Osteoblast (primary cell): ENCODE results near the gene PRMT7. TPM values are rescaled to one million over a fixed set of nuclear protein-coding genes. Genes with fewer than 3 reads are reported as not detected.

Experiments used
- DNase-seq: peaks from one replicate; pipeline ENCODE4 v3.0.0; 2011; ENCODE audit warnings: low spot score, mixed read lengths; ENCODE audit not compliant: insufficient read length; ENCODE audit errors: missing footprints
- H2AFZ ChIP-seq: 2 replicates; pipeline ENCODE4 v1.6.0; 2011; ENCODE audit warnings: mild to moderate bottlenecking, low read length
- H3K27ac ChIP-seq: 2 replicates; pipeline ENCODE4 v1.5.1; 2011; ENCODE audit warnings: mild to moderate bottlenecking, low read depth, low read length, moderate library complexity
- H3K27me3 ChIP-seq: 2 replicates; pipeline ENCODE4 v1.6.0; 2012; ENCODE audit warnings: mild to moderate bottlenecking, control low read depth, inconsistent platforms, low read length, moderate library complexity; ENCODE audit not compliant: insufficient read depth
- H3K36me3 ChIP-seq: 2 replicates; pipeline ENCODE4 v1.5.1; 2011; ENCODE audit warnings: mild to moderate bottlenecking, low read length, control low read depth, moderate library complexity; ENCODE audit not compliant: insufficient read depth
- H3K4me1 ChIP-seq: 2 replicates; pipeline ENCODE4 v1.5.1; 2011; ENCODE audit warnings: mild to moderate bottlenecking, low read length, control low read depth, moderate library complexity; ENCODE audit not compliant: insufficient read depth
- H3K4me2 ChIP-seq: 2 replicates; pipeline ENCODE4 v1.6.0; 2011; ENCODE audit warnings: mild to moderate bottlenecking, low read length; ENCODE audit not compliant: insufficient read depth
- H3K4me3 ChIP-seq: fragments of 200-600 bp; sonication (generic); 3 replicates; pipeline ENCODE4 v1.5.1; 2012; ENCODE audit warnings: mild to moderate bottlenecking, low read length, inconsistent platforms; ENCODE audit not compliant: insufficient read depth
- H3K79me2 ChIP-seq: 2 replicates; pipeline ENCODE4 v1.6.0; 2012; ENCODE audit warnings: mild to moderate bottlenecking, low read length, control low read depth, inconsistent platforms; ENCODE audit not compliant: insufficient read depth
- H3K9me3 ChIP-seq: 2 replicates; pipeline ENCODE4 v1.5.1; 2011; ENCODE audit warnings: low read depth, low read length, control low read depth
- H4K20me1 ChIP-seq: 2 replicates; pipeline ENCODE4 v1.6.0; 2012; ENCODE audit warnings: mild to moderate bottlenecking, low read length, control low read depth; ENCODE audit not compliant: insufficient read depth
- total RNA-seq: library from RNA; depleted of rRNA; stranded (reverse); fragments of >200 nt; gene quantifications from 2 replicates; pipeline ENCODE4 v1.2.3, GENCODE V29; 2012
- TF ChIP-seq, protein P1 (sequence below): IDR thresholded peaks from 2 replicates; pipeline ENCODE4 v1.5.1; 2011; ENCODE audit warnings: mild to moderate bottlenecking, low read depth, low read length, moderate library complexity; ENCODE audit errors: extremely low read depth

PRMT7 gene
- total RNA-seq, 1 donor: 36.9 TPM

- H3K79me2 ChIP-seq: no peaks in the 10 kb centered on the region
- H3K4me1 ChIP-seq: no peaks in the 10 kb centered on the region
- no peak overlapping the region for H3K4me3 ChIP-seq
- DNase-seq: no peak
- peaks cover 58% of the 10 kb centered on the region for H3K36me3 ChIP-seq
- H3K4me2 ChIP-seq: no peak overlapping the region
- TF ChIP-seq, protein P1, sequence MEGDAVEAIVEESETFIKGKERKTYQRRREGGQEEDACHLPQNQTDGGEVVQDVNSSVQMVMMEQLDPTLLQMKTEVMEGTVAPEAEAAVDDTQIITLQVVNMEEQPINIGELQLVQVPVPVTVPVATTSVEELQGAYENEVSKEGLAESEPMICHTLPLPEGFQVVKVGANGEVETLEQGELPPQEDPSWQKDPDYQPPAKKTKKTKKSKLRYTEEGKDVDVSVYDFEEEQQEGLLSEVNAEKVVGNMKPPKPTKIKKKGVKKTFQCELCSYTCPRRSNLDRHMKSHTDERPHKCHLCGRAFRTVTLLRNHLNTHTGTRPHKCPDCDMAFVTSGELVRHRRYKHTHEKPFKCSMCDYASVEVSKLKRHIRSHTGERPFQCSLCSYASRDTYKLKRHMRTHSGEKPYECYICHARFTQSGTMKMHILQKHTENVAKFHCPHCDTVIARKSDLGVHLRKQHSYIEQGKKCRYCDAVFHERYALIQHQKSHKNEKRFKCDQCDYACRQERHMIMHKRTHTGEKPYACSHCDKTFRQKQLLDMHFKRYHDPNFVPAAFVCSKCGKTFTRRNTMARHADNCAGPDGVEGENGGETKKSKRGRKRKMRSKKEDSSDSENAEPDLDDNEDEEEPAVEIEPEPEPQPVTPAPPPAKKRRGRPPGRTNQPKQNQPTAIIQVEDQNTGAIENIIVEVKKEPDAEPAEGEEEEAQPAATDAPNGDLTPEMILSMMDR: no peak
- no peaks in the 10 kb centered on the region for H3K27me3 ChIP-seq
- no peak overlapping the region for H3K27ac ChIP-seq
- peaks cover 7% of the 10 kb centered on the region for H4K20me1 ChIP-seq
- H3K9me3 ChIP-seq: no peaks in the 10 kb centered on the region
- H2AFZ ChIP-seq: no peak overlapping the region
Observed at GRCh38 chr16:68353366-68353765, 42.5 kb downstream of the PRMT7 start.

GRCh38 chr16:68354816-68355215 lies 44.0 kb downstream of the PRMT7 start:
- Histone ChIP-seq H3K27me3 (no peaks in the 10 kb centered on the region), H3K4me2 (no peak overlapping the region), H3K36me3 (peaks cover 53% of the 10 kb centered on the region), H3K4me1 (no peaks in the 10 kb centered on the region), H3K9me3 (no peaks in the 10 kb centered on the region), H3K27ac (no peak overlapping the region), H4K20me1 (peaks cover 7% of the 10 kb centered on the region), H3K4me3 (no peak overlapping the region), H2AFZ (no peak overlapping the region), H3K79me2 (no peaks in the 10 kb centered on the region)
- TF ChIP-seq, protein P1: no peak
- DNase-seq: peak; percentile 18

DNA sequence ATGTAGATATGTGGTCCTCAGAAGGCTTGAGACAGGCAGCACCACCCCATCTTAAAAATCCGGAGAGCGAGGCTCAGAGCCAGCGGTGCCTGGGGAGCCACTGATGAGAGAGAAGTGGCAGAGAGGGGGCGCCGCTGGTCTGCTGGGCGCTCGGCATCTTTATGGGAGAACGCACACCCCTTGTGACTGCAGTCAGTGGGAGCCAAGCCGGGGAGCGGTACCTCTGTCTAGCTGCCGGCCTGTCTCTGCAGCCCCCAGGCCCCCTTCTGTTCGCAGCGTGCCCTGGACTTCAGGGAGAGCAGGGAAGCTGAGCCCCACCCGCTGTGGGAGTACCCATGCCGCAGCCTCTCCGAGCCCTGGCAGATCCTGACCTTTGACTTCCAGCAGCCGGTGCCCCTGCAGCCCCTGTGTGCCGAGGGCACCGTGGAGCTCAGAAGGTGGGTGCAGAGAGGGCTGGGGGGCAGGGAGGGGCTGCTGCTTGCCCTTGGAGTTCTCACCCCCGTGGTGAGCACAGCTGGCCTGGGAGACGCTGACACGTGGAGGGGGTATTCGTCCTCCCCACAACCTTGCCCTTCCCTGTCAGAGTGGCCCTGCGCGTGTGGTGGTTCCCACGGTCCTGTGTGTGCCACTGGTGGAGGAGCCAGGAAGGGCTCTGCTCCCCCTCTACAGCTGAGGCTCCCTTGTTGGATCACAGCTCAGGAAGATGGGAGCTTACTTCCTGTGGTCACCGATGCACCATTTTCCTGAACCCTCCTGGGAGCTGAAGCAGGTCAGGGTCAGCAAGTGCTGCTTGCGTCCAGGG lies 44.8 kb downstream of the PRMT7 start:
- Histone ChIP-seq H3K27ac (no peak overlapping the region), H2AFZ (no peak overlapping the region), H4K20me1 (peaks cover 7% of the 10 kb centered on the region), H3K9me3 (no peaks in the 10 kb centered on the region), H3K4me3 (no peak overlapping the region), H3K27me3 (no peaks in the 10 kb centered on the region), H3K36me3 (peaks cover 46% of the 10 kb centered on the region), H3K4me2 (no peak overlapping the region), H3K4me1 (no peaks in the 10 kb centered on the region), H3K79me2 (no peaks in the 10 kb centered on the region)
- peak; percentile 47 for DNase-seq
- TF ChIP-seq, protein P1: no peak

DNA sequence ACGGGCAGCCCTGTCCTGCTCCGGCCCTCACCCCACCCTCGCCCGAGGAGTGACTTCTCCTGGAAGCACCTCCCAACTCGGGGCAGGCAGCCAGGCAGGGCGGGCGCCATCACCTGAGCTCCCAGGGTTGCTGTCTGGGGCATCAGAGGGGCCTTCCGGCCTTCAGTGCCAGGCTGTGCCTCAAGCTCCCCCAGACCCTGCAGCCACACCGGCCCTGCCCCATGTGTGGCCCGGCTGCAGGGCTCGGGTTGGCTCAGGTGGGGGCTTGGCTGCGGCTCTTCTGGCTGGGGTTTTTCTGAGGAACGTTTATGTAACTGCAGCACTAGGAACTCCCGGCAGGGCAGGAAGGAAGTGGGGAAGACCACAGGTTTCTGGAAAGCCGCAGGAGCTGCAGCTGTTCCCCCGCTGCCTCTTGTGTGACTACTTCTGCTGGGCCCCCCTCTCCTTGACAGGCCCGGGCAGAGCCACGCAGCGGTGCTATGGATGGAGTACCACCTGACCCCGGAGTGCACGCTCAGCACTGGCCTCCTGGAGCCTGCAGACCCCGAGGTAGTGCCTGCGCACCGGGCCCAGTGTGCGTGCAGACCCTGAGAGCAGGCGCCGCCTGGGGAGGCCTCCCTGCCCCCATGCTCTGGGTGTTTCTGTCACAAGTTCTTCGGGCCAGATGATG lies 45.6 kb downstream of the PRMT7 start:
- peaks cover 40% of the 10 kb centered on the region for H3K36me3 ChIP-seq

More for the DNA sequence above, 45.6 kb downstream of the PRMT7 start:
- Histone ChIP-seq H3K4me1 (no peaks in the 10 kb centered on the region), H3K4me3 (no peak overlapping the region), H4K20me1 (peaks cover 7% of the 10 kb centered on the region), H2AFZ (no peak overlapping the region), H3K27ac (no peak overlapping the region), H3K79me2 (no peaks in the 10 kb centered on the region), H3K27me3 (no peaks in the 10 kb centered on the region), H3K4me2 (no peak overlapping the region), H3K9me3 (no peaks in the 10 kb centered on the region)
- TF ChIP-seq, protein P1: no peak
- DNase-seq: peak; percentile 85
